HFFc6 (cell line): ENCODE data around the gene RRM2. TPM values are rescaled to one million over a fixed set of nuclear protein-coding genes. Genes with fewer than 3 reads are reported as not detected.

Experiments used
- DNase-seq: peaks from one replicate; pipeline ENCODE4 v3.0.0-alpha.2; 2018
- H3K27ac Mint-ChIP-seq: 2 replicates; pipeline ENCODE4 v1.8.0; 2020; ENCODE audit warnings: mild to moderate bottlenecking, mixed read lengths
- H3K27me3 Mint-ChIP-seq: 2 replicates; pipeline ENCODE4 v1.8.0; 2021; ENCODE audit warnings: mild to moderate bottlenecking, moderate library complexity, mixed read lengths; ENCODE audit not compliant: insufficient read depth
- H3K36me3 Mint-ChIP-seq: 2 replicates; pipeline ENCODE4 v1.8.0; 2021; ENCODE audit warnings: low read depth, mixed read lengths
- H3K4me1 Mint-ChIP-seq: 2 replicates; pipeline ENCODE4 v1.8.0; 2020; ENCODE audit warnings: low read depth, mixed read lengths
- H3K4me3 Mint-ChIP-seq: 2 replicates; pipeline ENCODE4 v1.8.0; 2020; ENCODE audit warnings: mild to moderate bottlenecking, moderate library complexity, mixed read lengths
- H3K9me3 Mint-ChIP-seq: 2 replicates; pipeline ENCODE4 v1.8.0; 2020; ENCODE audit warnings: mild to moderate bottlenecking, mixed read lengths
- long read RNA-seq: library from polyadenylated mRNA; unstranded; transcript quantifications from one replicate; pipeline ENCODE4 v2.0.0, GENCODE V29; 2019
- total RNA-seq, 6 experiments: library from RNA; stranded (reverse); fragmentation: NEBNext Ultra II Directional; extraction: Animal tissue kit (Norgen Biotek cat#: 25700); gene quantifications; 2 replicates in 1 of 6; 3 replicates in 5 of 6; pipeline ENCODE4 v1.2.3, GENCODE V29; 2021
- TF ChIP-seq, protein P1 (sequence below): fragments of 200-600 bp; sonication (generic); IDR thresholded peaks from 2 replicates; pipeline ENCODE4 v1.5.0; 2021; ENCODE audit warnings: antibody characterized with exemption, mild to moderate bottlenecking

RRM2 gene
- total RNA-seq = 100 to 1,000 TPM in 5 of 6 experiments, 10 to 100 TPM in 1; 76.4 to 179 (median 158) TPM
- long read RNA-seq, transcript RRM2-202 (10 exons, 3,673 nt) = major isoform, 128 of 146 reads
- long read RNA-seq, partial matches to known transcripts = 17 of 146 reads
- long read RNA-seq, other reads (novel, unspliced or antisense) = 0 of 146 reads

DNA sequence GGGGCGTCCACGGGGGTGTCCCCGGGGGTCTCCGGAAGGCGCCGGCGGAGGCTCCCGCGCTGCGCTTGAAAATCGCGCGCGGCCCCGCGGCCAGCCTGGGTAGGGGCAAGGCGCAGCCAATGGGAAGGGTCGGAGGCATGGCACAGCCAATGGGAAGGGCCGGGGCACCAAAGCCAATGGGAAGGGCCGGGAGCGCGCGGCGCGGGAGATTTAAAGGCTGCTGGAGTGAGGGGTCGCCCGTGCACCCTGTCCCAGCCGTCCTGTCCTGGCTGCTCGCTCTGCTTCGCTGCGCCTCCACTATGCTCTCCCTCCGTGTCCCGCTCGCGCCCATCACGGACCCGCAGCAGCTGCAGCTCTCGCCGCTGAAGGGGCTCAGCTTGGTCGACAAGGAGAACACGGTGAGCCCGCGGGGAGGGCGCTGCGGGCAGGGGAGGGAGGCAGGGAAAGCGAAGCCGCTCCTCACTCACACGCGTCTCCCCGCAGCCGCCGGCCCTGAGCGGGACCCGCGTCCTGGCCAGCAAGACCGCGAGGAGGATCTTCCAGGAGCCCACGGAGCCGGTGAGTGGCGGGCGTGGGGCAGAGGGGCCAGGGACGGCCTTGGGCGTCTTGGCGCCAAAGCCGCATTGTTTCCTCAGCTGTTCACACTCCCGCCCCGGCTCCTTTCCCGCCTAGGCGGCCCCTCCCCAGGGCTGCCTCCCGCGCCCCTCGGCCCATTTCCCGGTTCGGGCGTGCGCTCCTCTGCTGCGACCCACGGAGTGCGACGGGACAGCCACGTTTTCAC, at the start of gene RRM2:
Gene RRM2, plus strand, starts transcription at position 240 of the 781 bp plus-strand sequence. Its CDS starts 60 bp downstream, at position 300.
- DNase-seq = peak; percentile 92
- Mint-ChIP-seq H3K4me1 (peaks cover 58% of the 10 kb centered on the region), H3K4me3 (peak within 1 kb of the TSS; percentile 94), H3K36me3 (peaks cover 20% of the 10 kb centered on the region), H3K9me3 (no peaks in the 10 kb centered on the region), H3K27ac (peak within 1 kb of the TSS; percentile 97), H3K27me3 (peaks cover 1% of the 10 kb centered on the region; the same call in 1 of the 2 replicates)
- TF ChIP-seq, protein P1, sequence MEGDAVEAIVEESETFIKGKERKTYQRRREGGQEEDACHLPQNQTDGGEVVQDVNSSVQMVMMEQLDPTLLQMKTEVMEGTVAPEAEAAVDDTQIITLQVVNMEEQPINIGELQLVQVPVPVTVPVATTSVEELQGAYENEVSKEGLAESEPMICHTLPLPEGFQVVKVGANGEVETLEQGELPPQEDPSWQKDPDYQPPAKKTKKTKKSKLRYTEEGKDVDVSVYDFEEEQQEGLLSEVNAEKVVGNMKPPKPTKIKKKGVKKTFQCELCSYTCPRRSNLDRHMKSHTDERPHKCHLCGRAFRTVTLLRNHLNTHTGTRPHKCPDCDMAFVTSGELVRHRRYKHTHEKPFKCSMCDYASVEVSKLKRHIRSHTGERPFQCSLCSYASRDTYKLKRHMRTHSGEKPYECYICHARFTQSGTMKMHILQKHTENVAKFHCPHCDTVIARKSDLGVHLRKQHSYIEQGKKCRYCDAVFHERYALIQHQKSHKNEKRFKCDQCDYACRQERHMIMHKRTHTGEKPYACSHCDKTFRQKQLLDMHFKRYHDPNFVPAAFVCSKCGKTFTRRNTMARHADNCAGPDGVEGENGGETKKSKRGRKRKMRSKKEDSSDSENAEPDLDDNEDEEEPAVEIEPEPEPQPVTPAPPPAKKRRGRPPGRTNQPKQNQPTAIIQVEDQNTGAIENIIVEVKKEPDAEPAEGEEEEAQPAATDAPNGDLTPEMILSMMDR = no peak

DNA sequence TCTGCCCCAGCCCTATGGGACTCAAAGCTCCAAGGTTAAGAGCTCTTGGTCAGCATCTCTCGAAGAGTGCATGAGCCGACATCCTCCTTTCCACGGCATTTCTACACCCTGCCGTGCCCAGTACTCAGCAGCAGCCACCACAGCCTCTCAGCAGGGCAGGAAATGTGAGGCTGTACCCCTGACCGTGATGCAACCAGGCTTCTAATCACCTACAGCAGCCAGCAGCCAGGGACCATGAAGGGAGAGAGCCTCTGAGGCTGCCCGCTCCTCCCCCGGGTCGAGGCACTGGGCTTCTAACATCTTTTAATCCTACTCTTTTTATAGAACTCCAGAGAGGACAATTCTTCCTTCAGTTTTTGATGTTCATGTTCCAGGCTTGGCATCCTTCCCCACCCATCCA, 48.8 kb upstream of the RRM2 start:
- peaks cover 27% of the 10 kb centered on the region for H3K27me3 Mint-ChIP-seq
- no peak overlapping the region for H3K4me3 Mint-ChIP-seq
- TF ChIP-seq, protein P1 = no peak
- H3K4me1 Mint-ChIP-seq = peaks cover 10% of the 10 kb centered on the region
- H3K9me3 Mint-ChIP-seq = no peaks in the 10 kb centered on the region
- H3K27ac Mint-ChIP-seq = no peak overlapping the region
- DNase-seq = no peak
- no peaks in the 10 kb centered on the region for H3K36me3 Mint-ChIP-seq

DNA sequence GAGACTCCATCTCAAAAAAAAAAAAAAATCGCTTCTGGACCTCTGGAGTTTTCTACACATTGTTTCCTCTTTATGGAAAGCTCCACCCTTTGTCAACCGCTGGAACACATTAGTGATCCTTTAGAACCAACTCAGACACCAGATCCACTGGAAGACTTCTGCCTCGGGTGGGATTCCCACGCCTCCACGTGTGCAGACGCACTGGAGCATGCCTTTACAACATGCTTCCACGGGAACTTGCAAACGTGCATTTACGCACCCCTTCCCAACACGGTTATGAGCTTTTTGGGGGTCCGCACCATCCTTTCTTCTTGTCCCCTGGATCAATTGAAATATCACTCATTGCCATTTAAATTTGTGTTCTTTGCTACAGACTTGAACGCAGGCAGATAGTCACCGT, 47.4 kb upstream of the RRM2 start:
- H3K27me3 Mint-ChIP-seq = peaks cover 34% of the 10 kb centered on the region
- TF ChIP-seq, protein P1 = no peak

DNA sequence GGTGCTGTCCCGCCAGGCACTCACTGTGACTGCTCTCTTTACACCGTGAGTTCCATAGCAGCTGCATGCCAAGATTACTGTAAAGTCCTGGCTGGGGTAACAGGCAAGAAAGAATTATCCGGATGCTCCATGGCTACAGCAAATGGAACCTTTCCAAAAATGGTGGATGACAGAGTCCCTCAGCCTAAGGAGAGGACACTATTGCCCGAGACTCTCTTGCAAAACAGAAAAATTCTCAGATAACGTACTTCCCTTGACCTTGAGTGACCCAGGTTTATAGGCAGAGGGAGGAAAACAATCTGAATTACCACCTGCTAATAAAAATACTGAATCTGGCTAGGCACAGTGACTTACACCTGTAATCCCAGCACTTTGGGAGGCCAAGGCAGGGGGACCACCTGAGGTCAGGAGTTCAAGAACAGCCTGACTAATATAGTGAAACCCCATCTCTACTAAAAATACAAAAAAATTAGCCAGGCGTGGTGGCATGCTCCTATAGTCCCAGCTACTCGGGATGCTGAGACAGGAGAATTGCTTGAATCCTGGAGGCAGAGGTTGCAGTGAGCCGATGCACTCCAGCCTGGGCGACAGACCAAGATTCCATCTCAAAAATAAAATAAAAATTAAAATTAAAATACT, 46.8 kb upstream of the RRM2 start:
- Mint-ChIP-seq H3K4me3 (no peak overlapping the region), H3K36me3 (no peaks in the 10 kb centered on the region), H3K27me3 (peaks cover 34% of the 10 kb centered on the region), H3K9me3 (no peaks in the 10 kb centered on the region), H3K4me1 (peaks cover 18% of the 10 kb centered on the region), H3K27ac (no peak overlapping the region)
- no peak for DNase-seq
- TF ChIP-seq, protein P1 = no peak

More for the DNA sequence above, 47.4 kb upstream of the RRM2 start:
- DNase-seq = no peak
- peaks cover 18% of the 10 kb centered on the region for H3K4me1 Mint-ChIP-seq
- H3K4me3 Mint-ChIP-seq = no peak overlapping the region
- H3K9me3 Mint-ChIP-seq = no peaks in the 10 kb centered on the region
- H3K27ac Mint-ChIP-seq = no peak overlapping the region
- H3K36me3 Mint-ChIP-seq = no peaks in the 10 kb centered on the region

DNA sequence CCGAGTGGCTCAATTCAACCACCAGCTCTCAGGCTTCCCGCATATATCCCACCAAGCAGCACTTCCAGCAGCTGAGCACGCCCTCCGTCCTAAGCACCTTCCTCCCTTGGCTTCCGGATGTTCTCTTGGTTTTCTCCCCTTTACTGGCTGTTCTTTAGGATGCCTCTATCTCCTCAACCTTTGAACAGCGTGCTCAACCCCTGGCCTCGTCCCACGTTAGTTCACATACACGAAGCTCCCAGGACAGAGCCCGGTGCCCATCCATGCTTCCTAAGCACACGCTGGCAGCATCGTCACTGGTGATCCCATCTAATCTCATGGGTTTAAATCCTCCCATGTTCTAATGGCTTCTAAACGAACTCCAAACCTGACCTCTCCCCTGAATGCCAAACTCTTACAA, 46.0 kb upstream of the RRM2 start:
- H3K36me3 Mint-ChIP-seq = no peaks in the 10 kb centered on the region
- peaks cover 40% of the 10 kb centered on the region for H3K27me3 Mint-ChIP-seq
- TF ChIP-seq, protein P1 = no peak

More for the DNA sequence above, 46.0 kb upstream of the RRM2 start:
- H3K4me3 Mint-ChIP-seq = no peak overlapping the region
- peaks cover 18% of the 10 kb centered on the region for H3K4me1 Mint-ChIP-seq
- H3K9me3 Mint-ChIP-seq = no peaks in the 10 kb centered on the region
- no peak overlapping the region for H3K27ac Mint-ChIP-seq
- no peak for DNase-seq
